GM18909 (cell line): Measurements from ENCODE around the gene PCK2.

Experiments
- ATAC-seq: cut with Tn5 transposase; IDR thresholded peaks from one replicate; pipeline ENCODE4 v1.9.1; 2021; ENCODE audit warnings: mild to moderate bottlenecking; ENCODE audit not compliant: unreplicated experiment, poor library complexity

Gene PCK2

GRCh38 chr14:24147761-24148428, 53.8 kb downstream of the PCK2 start:
- ATAC-seq = no peak

DNA sequence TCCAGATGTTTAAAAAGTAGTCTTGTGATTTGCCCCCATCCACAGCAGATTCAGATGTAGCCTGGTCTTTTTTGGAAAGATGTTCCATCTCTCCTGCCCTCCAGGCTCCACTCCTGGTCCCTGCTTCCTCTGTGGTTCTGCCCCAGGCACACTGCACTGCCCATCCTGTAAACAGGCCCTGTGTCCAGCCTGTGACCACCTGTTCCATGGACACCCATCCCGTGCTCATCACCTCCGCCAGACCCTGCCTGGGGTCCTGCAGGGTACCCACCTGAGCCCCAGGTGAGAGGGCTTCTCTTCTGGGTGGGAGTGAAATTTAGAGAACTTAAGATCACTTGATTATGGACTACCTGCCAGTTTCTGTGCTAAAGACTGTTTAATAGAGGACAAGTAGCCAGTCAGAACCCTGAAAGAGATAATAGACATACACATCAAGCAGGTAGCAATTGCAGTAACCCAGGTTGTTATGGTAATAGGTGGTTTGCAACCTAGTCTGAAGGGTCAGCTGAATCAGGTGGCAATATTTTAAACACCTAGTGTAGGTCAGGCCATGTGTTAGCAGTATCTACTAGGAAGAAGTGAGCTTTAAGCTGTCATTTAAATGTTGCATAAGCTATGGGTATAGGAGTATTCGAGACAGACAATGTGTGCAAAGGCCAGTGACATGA, 55.3 kb downstream of the PCK2 start:
- ATAC-seq = no peak

GRCh38 chr14:24150061-24150460, 56.0 kb downstream of the PCK2 start:
- no peak for ATAC-seq

GRCh38 chr14:24150567-24150966, 56.5 kb downstream of the PCK2 start:
- no peak for ATAC-seq

DNA sequence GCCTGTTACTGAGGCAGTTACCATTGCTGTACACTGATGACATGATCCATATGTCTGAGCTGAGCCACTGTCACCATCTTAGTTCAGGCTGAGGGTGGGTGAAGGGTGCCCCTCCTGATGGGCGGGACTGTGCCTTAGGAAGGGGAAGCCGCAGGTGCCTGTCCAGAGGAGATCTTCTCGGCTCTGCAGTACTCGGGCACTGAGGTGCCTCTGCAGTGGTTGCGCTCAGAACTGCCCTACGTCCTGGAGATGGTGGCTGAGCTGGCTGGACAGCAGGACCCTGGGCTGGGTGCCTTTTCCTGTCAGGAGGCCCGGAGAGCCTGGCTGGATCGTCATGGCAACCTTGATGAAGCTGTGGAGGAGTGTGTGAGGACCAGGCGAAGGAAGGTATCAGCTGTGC, 56.9 kb downstream of the PCK2 start:
- ATAC-seq = no peak

GRCh38 chr14:24151404-24152080, 57.4 kb downstream of the PCK2 start:
- no peak for ATAC-seq
